Adrenal gland (tissue), 12 donors: Measurements from ENCODE around the gene TSPAN2. TPM values are rescaled to one million over a fixed set of nuclear protein-coding genes. Genes with fewer than 3 reads are reported as not detected.

Experiments
- DNase-seq, 7 donors: peaks; one replicate each; pipeline ENCODE4 v3.0.0-alpha.2; 2019 to 2020
- H3K27ac ChIP-seq, 5 donors: fragments of 200-600 bp; sonication (generic) in 4 of 5; 1 replicate in 3 of 5; 2 replicates in 2 of 5; pipeline versions ENCODE4 v1.5.1 to v1.8.0; 2016 to 2020; ENCODE audit warnings: mild to moderate bottlenecking in 1 of 5
- H3K27me3 ChIP-seq: fragments of 200-600 bp; 2 replicates; pipeline ENCODE4 v1.8.0; 2021
- H3K36me3 ChIP-seq, 2 donors: fragments of 200-600 bp; replicated peaks in 1 of 2; 1 replicate in 1 of 2; 2 replicates in 1 of 2; pipeline versions ENCODE4 v1.5.1 to v1.8.0; 2018 to 2022
- H3K4me1 ChIP-seq, 2 donors: fragments of 200-600 bp; replicated peaks in 1 of 2; 1 replicate in 1 of 2; 2 replicates in 1 of 2; pipeline versions ENCODE4 v1.5.1 to v1.8.0; 2018 to 2021
- H3K4me3 ChIP-seq, 4 donors: fragments of 200-600 bp; sonication (generic) in 3 of 4; one replicate each; pipeline ENCODE4 v1.5.1; 2016 to 2018
- H3K9me3 ChIP-seq, 3 donors: fragments of 200-600 bp; sonication (generic) in 1 of 3; replicated peaks in 1 of 3; 1 replicate in 2 of 3; 2 replicates in 1 of 3; pipeline versions ENCODE4 v1.5.1 to v1.8.0; 2016 to 2021
- CTCF ChIP-seq, 6 experiments: fragments of 450-650 bp in 4 of 6; fragments of 200-600 bp in 2 of 6; sonication (generic) in 1 of 6; IDR thresholded peaks; 1 replicate in 5 of 6; 2 replicates in 1 of 6; pipeline versions ENCODE4 v1.5.1 to v1.8.0; 2016 to 2021; ENCODE audit warnings: antibody characterized with exemption in 6 of 6, mild to moderate bottlenecking in 2 of 6, moderate library complexity in 1 of 6
- POLR2A ChIP-seq, 2 donors: fragments of 450-650 bp; IDR thresholded peaks; one replicate each; pipeline ENCODE4 v1.6.1; 2017; ENCODE audit warnings: antibody characterized with exemption in 2 of 2, mild to moderate bottlenecking in 2 of 2, moderate library complexity in 1 of 2
- WGBS, 4 donors: extraction: QIAGEN DNeasy Blood & Tissue Kit in 2 of 4; methylation state at CpG; one replicate each; pipeline versions ENCODE4 v1.1.5 to v1.1.7; 2013 to 2017; 5-methylcytosine and 5-hydroxymethylcytosine counted together
- intact Hi-C, 2 donors: fragments of 100-400 bp; cut with DNase I; formaldehyde crosslinking; loops; one replicate each; pipeline versions ENCODE4 v1.14.1 to v1.15.0; 2022 to 2023
- polyA plus RNA-seq, 3 donors: library from polyadenylated mRNA; stranded (reverse); fragments of 200-250 nt in 2 of 3; fragments of 350-450 nt in 1 of 3; fragmentation: Illumina TruSeq in 1 of 3; extraction: RNeasy Lipid Tissue Mini Kit (QIAGEN cat#74804) in 1 of 3; gene quantifications; one replicate each; pipeline ENCODE4 v1.2.3, GENCODE V29; 2013 to 2014
- total RNA-seq, 9 donors: library from RNA; depleted of rRNA in 4 of 9; stranded (reverse); fragments of >200 nt in 4 of 9; fragments of 120-200 nt in 1 of 9; fragmentation: NEBNext Ultra II Directional in 1 of 9; extraction: Animal tissue kit (Norgen Biotek cat#: 25700) in 1 of 9; gene quantifications; one replicate each; pipeline versions ENCODE4 v1.1.0 to v1.2.4, GENCODE V29; 2013 to 2023
- donor health status: healthy with polysubstance abuse.
- donor health status: Bipolar disorder and iron deficiency.
- donor health status: DM: yes; HTN: yes; CAD: no.
- donor health status: DM: no; HTN: no; CAD: no.
- donor health status: DM: no; HTN: no; CAD: no.
- donor health status: DM: yes; HTN: yes; CAD: no.

Gene TSPAN2
- total and polyA plus RNA-seq, 12 donors = 0.28 to 1.5 (median 0.71) TPM

- Histone ChIP-seq H3K27ac (no peak overlapping the region), H3K4me1 (no peaks in the 10 kb centered on the region), H3K9me3 (peaks cover 0 to 4% (median 0%) of the 10 kb centered on the region in 3 donors), H3K27me3 (no peaks in the 10 kb centered on the region), H3K4me3 (no peak overlapping the region), H3K36me3 (no peaks in the 10 kb centered on the region)
- intact Hi-C loops = no loop called here
- WGBS, 4 donors = 46 to 70% (median 62%) methylated on average over 2 of the region's 2 CpGs
- TF ChIP-seq POLR2A (IDR thresholded peaks at IDR 0.05) = no peak
- TF ChIP-seq CTCF (IDR thresholded peaks at IDR 0.05) = no peak
- DNase-seq = no peak
Observed at GRCh38 chr1:115120296-115120695, 31.0 kb upstream of the TSPAN2 start.

GRCh38 chr1:115118611-115119010, 29.3 kb upstream of the TSPAN2 start:
- intact Hi-C loops = no loop called here
- Histone ChIP-seq H3K27me3 (no peaks in the 10 kb centered on the region), H3K27ac (no peak overlapping the region), H3K4me1 (no peaks in the 10 kb centered on the region), H3K4me3 (no peak overlapping the region), H3K36me3 (no peaks in the 10 kb centered on the region), H3K9me3 (no peaks in the 10 kb centered on the region)
- WGBS, 4 donors = 91 to 94% (median 92%) methylated on average over 3 to 4 of the region's 4 CpGs
- TF ChIP-seq CTCF (IDR thresholded peaks at IDR 0.05) (no peak), POLR2A (IDR thresholded peaks at IDR 0.05) (no peak)
- DNase-seq = no peak

DNA sequence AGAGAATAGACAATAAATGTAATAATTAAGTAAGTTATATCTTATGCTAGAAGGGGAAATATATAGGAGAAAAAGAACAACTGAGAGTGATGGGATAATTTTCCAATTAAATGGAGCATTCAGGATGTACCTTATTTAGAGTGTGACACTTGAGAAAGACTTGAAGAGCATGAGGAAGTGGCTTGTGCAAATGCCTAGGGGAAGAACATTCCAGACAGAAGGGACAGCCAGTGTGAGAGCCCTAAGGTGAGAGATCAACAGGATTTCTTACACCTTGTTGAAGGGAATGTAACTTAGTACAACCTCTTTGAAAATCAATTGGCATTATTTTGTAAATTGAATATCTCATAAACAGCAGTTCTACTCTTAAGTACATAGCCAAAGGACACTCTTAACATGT, 28.8 kb upstream of the TSPAN2 start:
- Histone ChIP-seq H3K36me3 (no peaks in the 10 kb centered on the region), H3K4me3 (no peak overlapping the region), H3K27me3 (no peaks in the 10 kb centered on the region), H3K4me1 (no peaks in the 10 kb centered on the region), H3K27ac (no peak overlapping the region), H3K9me3 (no peaks in the 10 kb centered on the region)
- DNase-seq = no peak
- TF ChIP-seq POLR2A (IDR thresholded peaks at IDR 0.05) (no peak), CTCF (IDR thresholded peaks at IDR 0.05) (no peak)
- intact Hi-C loops = no loop called here

- H3K4me3 ChIP-seq = no peak overlapping the region
- intact Hi-C loops = no loop called here
- WGBS, 4 donors = 65 to 94% (median 80%) methylated on average over 1 of the region's 1 CpG
- H3K4me1 ChIP-seq = no peaks in the 10 kb centered on the region
- no peaks in the 10 kb centered on the region for H3K9me3 ChIP-seq
- H3K27ac ChIP-seq = no peak overlapping the region
- no peak for TF ChIP-seq CTCF (IDR thresholded peaks at IDR 0.05)
- no peak for TF ChIP-seq POLR2A (IDR thresholded peaks at IDR 0.05)
- H3K27me3 ChIP-seq = no peaks in the 10 kb centered on the region
- no peaks in the 10 kb centered on the region for H3K36me3 ChIP-seq
- DNase-seq = no peak
Observed at GRCh38 chr1:115117298-115117697, 28.0 kb upstream of the TSPAN2 start.
